ENCODE measurements around the gene TMCC2. TPM values are rescaled to one million over a fixed set of nuclear protein-coding genes. Genes with fewer than 3 reads are reported as not detected.
A peak's percentile ranks its signal among the peaks of the same experiment; 100 is the strongest.

TMCC2 gene
- total and polyA plus RNA-seq, 2 of the 8 experiments (the other 6 are each of a cell fraction or from before 2014, with no cell fraction given) = 6.7 to 6.8 TPM

DNA sequence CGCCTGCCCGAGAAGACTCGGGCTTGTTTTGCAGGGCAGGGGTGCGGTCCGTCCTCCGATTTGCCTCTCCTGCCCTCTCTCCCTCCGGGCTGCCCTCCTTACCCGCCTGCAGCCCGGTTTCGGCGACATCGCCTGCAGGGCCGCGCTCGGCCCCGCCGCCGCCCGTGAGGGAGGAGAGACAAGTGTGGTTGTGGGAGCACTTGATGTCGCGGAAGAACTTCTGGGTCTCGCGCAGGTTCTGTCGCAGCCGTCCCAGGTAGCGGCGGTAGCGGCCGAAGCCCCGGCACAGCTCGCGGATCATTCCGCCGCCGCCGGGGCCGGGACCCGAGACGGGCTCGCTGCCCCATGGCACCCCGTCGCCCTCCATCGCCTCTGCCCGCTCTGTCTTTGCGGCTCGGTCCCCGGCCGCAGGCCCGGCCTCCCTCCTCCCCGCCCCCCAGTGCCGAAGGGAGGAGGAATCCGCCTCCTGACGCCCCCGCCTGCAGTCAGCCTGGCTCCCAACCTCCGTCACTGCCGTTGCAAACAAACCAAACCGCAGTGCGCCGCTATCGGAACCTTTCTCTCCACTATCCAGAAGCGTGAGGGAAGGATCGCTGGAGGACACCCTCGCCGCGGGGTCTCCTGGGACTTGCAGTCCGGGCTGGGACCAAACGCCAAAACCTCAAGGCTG, 16.4 kb upstream of the TMCC2 start, which contains the start of gene DSTYK (continued):
- TF ChIP-seq CREB1 (IDR thresholded peaks at IDR 0.05) (peak; percentile 85), TBP (IDR thresholded peaks at IDR 0.05; ENCODE audit: low read depth, low read length) (peak; percentile 84), YY1 (IDR thresholded peaks at IDR 0.05; ENCODE audit: low read depth, low read length) (no peak), EGR1 (IDR thresholded peaks at IDR 0.05; ENCODE audit: borderline replicate concordance, low read depth, low read length) (peak; percentile 97), POU5F1 (IDR thresholded peaks at IDR 0.05; ENCODE audit: low read depth, low read length) (no peak), HDAC6 (IDR thresholded peaks at IDR 0.05; ENCODE audit: low read depth, low read length) (no peak), RAD21 (IDR thresholded peaks at IDR 0.05 in 1 of 2, conservative IDR thresholded peaks at IDR 0.05 in 1 of 2; ENCODE audit: low read depth in 2 of 2, low read length in 2 of 2) (peak in 1 of 2 experiments; percentile 0; a peak in 1 of 4 replicates), SRF (IDR thresholded peaks at IDR 0.05; ENCODE audit: low read depth, low read length) (0 out of 2 replicates have a peak, but pooled peaks have one; percentile 38), TEAD4 (IDR thresholded peaks at IDR 0.05; ENCODE audit: low read depth, low read length) (0 out of 2 replicates have a peak, but pooled peaks have one; percentile 10), EZH2 (IDR thresholded peaks at IDR 0.05; ENCODE audit: low read depth, low read length, severe bottlenecking) (peak; percentile 26), KDM5A (IDR thresholded peaks at IDR 0.05; ENCODE audit: low read length) (peak; percentile 60), NANOG (IDR thresholded peaks at IDR 0.05; ENCODE audit: insufficient read depth, low read depth, low read length, poor library complexity, severe bottlenecking) (no peak), RFX5 (IDR thresholded peaks at IDR 0.05; ENCODE audit: borderline replicate concordance, low read depth, low read length) (no peak), SIX5 (IDR thresholded peaks at IDR 0.05; ENCODE audit: low read depth, low read length) (peak; percentile 97), EP300 (IDR thresholded peaks at IDR 0.05; ENCODE audit: borderline replicate concordance in 1 of 2, low read depth in 2 of 2, low read length in 2 of 2) (no peak), POLR2A (IDR thresholded peaks at IDR 0.05; ENCODE audit: control extremely low read depth in 1 of 2, low read depth in 2 of 2, low read length in 2 of 2) (peak in 1 of 2 experiments; percentile 91; a peak in 1 of 3 replicates), SIN3A (conservative IDR thresholded peaks at IDR 0.05 in 1 of 2, IDR thresholded peaks at IDR 0.05 in 1 of 2; ENCODE audit: low read depth in 1 of 2, low read length in 2 of 2) (peak; percentile 68 to 86; a peak in 2 of 4 replicates)
- TF ChIP-seq, protein P1, sequence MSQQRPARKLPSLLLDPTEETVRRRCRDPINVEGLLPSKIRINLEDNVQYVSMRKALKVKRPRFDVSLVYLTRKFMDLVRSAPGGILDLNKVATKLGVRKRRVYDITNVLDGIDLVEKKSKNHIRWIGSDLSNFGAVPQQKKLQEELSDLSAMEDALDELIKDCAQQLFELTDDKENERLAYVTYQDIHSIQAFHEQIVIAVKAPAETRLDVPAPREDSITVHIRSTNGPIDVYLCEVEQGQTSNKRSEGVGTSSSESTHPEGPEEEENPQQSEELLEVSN (IDR thresholded peaks at IDR 0.05) = peak; percentile 43; the same call in 1 of the 2 replicates
- TF ChIP-seq, protein P2, sequence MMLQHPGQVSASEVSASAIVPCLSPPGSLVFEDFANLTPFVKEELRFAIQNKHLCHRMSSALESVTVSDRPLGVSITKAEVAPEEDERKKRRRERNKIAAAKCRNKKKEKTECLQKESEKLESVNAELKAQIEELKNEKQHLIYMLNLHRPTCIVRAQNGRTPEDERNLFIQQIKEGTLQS (IDR thresholded peaks at IDR 0.05; ENCODE audit: insufficient read depth, low read depth, low read length) = no peak
- TF ChIP-seq, protein P3, sequence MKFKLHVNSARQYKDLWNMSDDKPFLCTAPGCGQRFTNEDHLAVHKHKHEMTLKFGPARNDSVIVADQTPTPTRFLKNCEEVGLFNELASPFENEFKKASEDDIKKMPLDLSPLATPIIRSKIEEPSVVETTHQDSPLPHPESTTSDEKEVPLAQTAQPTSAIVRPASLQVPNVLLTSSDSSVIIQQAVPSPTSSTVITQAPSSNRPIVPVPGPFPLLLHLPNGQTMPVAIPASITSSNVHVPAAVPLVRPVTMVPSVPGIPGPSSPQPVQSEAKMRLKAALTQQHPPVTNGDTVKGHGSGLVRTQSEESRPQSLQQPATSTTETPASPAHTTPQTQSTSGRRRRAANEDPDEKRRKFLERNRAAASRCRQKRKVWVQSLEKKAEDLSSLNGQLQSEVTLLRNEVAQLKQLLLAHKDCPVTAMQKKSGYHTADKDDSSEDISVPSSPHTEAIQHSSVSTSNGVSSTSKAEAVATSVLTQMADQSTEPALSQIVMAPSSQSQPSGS (IDR thresholded peaks at IDR 0.05; ENCODE audit: low read length) = peak; percentile 91

All from H1 (cell line).